Measurements from ENCODE around the gene ODAD4.
"Not testable (repeated sequence)": the region's sequence is repeated elsewhere in the genome, so short reads cannot be mapped to it uniquely, and the experiment has no call there.

The ODAD4 gene

GRCh38 chr17:41919840-41920579 is 10.4 kb upstream of the ODAD4 start:
- H3K79me2 ChIP-seq: peaks cover 17% of the 10 kb centered on the region

GRCh38 chr17:41920580-41920955 is 9.8 kb upstream of the ODAD4 start:
- H3K36me3 ChIP-seq (ENCODE audit: control insufficient read depth, insufficient read depth, low read length): no peaks in the 10 kb centered on the region
- H3K27me3 ChIP-seq (ENCODE audit: control insufficient read depth, insufficient read depth, low read length): no peaks in the 10 kb centered on the region
- H3K9ac ChIP-seq: no peak overlapping the region
- H3K4me2 ChIP-seq (ENCODE audit: low read length): no peak overlapping the region
- no peak overlapping the region for H3K4me3 ChIP-seq (ENCODE audit: low read depth, low read length)
- H3K4me1 ChIP-seq: no peaks in the 10 kb centered on the region
- no peak for TF ChIP-seq CTCF (IDR thresholded peaks at IDR 0.05)
- peaks cover 16% of the 10 kb centered on the region for H3K79me2 ChIP-seq
- H2AFZ ChIP-seq: no peak overlapping the region
- H3K9me3 ChIP-seq (ENCODE audit: control insufficient read depth, low read length): no peaks in the 10 kb centered on the region
- H3K27ac ChIP-seq: no peak overlapping the region

More at GRCh38 chr17:41919840-41920579, 10.4 kb upstream of the ODAD4 start:
- no peak for TF ChIP-seq CTCF (IDR thresholded peaks at IDR 0.05)
- H3K9ac ChIP-seq: no peak overlapping the region
- peak overlapping the region; percentile 84 for H2AFZ ChIP-seq
- no peaks in the 10 kb centered on the region for H3K9me3 ChIP-seq (ENCODE audit: control insufficient read depth, low read length)
- no peak overlapping the region for H3K4me3 ChIP-seq (ENCODE audit: low read depth, low read length)
- H3K36me3 ChIP-seq (ENCODE audit: control insufficient read depth, insufficient read depth, low read length): no peaks in the 10 kb centered on the region
- H3K4me2 ChIP-seq (ENCODE audit: low read length): peak overlapping the region; percentile 99
- no peaks in the 10 kb centered on the region for H3K27me3 ChIP-seq (ENCODE audit: control insufficient read depth, insufficient read depth, low read length)
- H3K4me1 ChIP-seq: no peaks in the 10 kb centered on the region
- peak overlapping the region; percentile 71 for H3K27ac ChIP-seq

GRCh38 chr17:41925991-41926590 is 4.3 kb upstream of the ODAD4 start:
- no peak for TF ChIP-seq CTCF (IDR thresholded peaks at IDR 0.05)
- Histone ChIP-seq H2AFZ (no peak overlapping the region), H3K79me2 (no peaks in the 10 kb centered on the region), H3K9ac (no peak overlapping the region), H3K27me3 (ENCODE audit: control insufficient read depth, insufficient read depth, low read length) (no peaks in the 10 kb centered on the region), H3K27ac (no peak overlapping the region), H3K4me2 (ENCODE audit: low read length) (no peak overlapping the region), H3K4me1 (peaks cover 2% of the 10 kb centered on the region), H3K36me3 (ENCODE audit: control insufficient read depth, insufficient read depth, low read length) (no peaks in the 10 kb centered on the region), H3K9me3 (ENCODE audit: control insufficient read depth, low read length) (no peaks in the 10 kb centered on the region), H3K4me3 (ENCODE audit: low read depth, low read length) (no peak overlapping the region)

GRCh38 chr17:41928693-41929251 is 1.6 kb upstream of the ODAD4 start:
- Histone ChIP-seq H3K36me3 (ENCODE audit: control insufficient read depth, insufficient read depth, low read length) (no peaks in the 10 kb centered on the region), H3K4me3 (ENCODE audit: low read depth, low read length) (no peak overlapping the region), H3K27ac (no peak overlapping the region), H3K9ac (no peak overlapping the region), H3K4me1 (peaks cover 4% of the 10 kb centered on the region), H3K27me3 (ENCODE audit: control insufficient read depth, insufficient read depth, low read length) (no peaks in the 10 kb centered on the region), H3K79me2 (no peaks in the 10 kb centered on the region), H3K9me3 (ENCODE audit: control insufficient read depth, low read length) (no peaks in the 10 kb centered on the region), H2AFZ (peak overlapping the region; percentile 81), H3K4me2 (ENCODE audit: low read length) (no peak overlapping the region)
- TF ChIP-seq CTCF (IDR thresholded peaks at IDR 0.05): no peak

- not testable (repeated sequence) for H3K79me2 ChIP-seq; H3K9me3 ChIP-seq (ENCODE audit: control insufficient read depth, low read length); H3K27me3 ChIP-seq (ENCODE audit: control insufficient read depth, insufficient read depth, low read length); H3K36me3 ChIP-seq (ENCODE audit: control insufficient read depth, insufficient read depth, low read length); H3K9ac ChIP-seq; H3K4me1 ChIP-seq
- peak overlapping the region; percentile 56 for H3K27ac ChIP-seq
- peak overlapping the region; percentile 81 for H2AFZ ChIP-seq
- H3K4me2 ChIP-seq (ENCODE audit: low read length): peak overlapping the region; percentile 88
- H3K4me3 ChIP-seq (ENCODE audit: low read depth, low read length): peak overlapping the region; percentile 67
Observed at GRCh38 chr17:41930833-41931156, 378 bp downstream of the ODAD4 start.

GRCh38 chr17:41931715-41932114 is 1.3 kb downstream of the ODAD4 start:
- not testable (repeated sequence) for H3K9me3 ChIP-seq (ENCODE audit: control insufficient read depth, low read length); H3K9ac ChIP-seq; H3K27ac ChIP-seq; H3K27me3 ChIP-seq (ENCODE audit: control insufficient read depth, insufficient read depth, low read length); H3K4me2 ChIP-seq (ENCODE audit: low read length); H3K4me3 ChIP-seq (ENCODE audit: low read depth, low read length); H2AFZ ChIP-seq; H3K36me3 ChIP-seq (ENCODE audit: control insufficient read depth, insufficient read depth, low read length); H3K4me1 ChIP-seq; H3K79me2 ChIP-seq

All from parathyroid adenoma (tissue), 2 donors.